Stimulated activated CD4-positive, alpha-beta T cell treated with anti-CD3 and anti-CD28 coated beads, Interleukin-4, amount 100 ng/mL, for 4 hours (primary cell): Measurements from ENCODE around the gene SFT2D1.

Experiments
- DNase-seq, 2 experiments: peaks; one replicate each; pipeline ENCODE4 v3.0.0-alpha.2; 2020

SFT2D1 gene

GRCh38 chr6:166333172-166333995 is 9.0 kb downstream of the SFT2D1 start:
- DNase-seq: no peak

GRCh38 chr6:166331503-166332415 is 10.6 kb downstream of the SFT2D1 start:
- DNase-seq: no peak

DNA sequence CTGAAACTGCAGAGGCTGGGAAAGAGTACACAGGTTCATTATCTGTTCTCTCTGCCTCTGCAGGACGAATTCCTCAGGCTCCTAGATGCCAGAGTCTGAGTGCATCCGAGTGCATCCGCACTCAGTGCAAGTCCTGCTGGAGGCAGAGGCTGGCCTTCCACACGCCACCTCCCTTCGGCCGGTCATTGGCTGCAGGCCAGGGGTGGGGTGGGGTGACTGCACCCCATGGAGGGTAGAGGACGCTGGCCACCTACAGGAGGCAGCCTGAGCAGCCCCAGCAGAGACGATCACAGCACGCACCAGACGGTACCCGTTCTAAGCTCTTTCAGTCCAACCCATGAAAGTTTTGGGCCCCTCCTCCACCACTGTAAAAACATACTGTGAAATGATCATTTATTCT is 11.7 kb downstream of the SFT2D1 start:
- DNase-seq: no peak

DNA sequence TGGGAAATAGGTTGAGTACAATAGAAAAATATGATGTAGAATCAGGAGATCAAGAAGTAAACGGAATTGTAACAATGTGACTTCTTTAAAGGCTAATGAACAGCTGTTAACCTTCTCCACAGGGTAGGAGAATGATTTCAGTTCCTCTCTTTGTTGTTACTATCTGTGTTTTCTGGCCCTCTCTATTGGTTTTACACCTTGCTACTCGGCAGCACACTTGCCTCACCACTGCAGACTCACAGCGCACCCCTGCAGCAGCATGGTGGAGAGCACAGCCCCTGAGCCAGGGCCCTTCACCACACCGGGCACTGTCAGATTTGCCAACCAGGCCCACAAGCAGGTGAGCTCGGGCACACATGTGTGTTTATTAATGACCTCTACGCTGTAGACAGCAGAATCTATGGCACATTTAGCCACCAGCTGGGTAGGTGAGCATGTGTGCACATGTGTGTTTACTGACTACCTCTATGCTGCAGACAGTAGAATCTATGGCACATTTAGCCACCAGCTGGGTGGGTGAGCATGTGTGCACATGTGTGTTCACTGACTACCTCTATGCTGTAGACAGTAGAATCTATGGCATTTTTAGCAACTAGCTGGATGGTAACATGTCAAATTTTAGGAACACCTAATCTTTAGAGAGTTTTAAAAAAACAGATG is 16.8 kb downstream of the SFT2D1 start:
- no peak for DNase-seq

DNA sequence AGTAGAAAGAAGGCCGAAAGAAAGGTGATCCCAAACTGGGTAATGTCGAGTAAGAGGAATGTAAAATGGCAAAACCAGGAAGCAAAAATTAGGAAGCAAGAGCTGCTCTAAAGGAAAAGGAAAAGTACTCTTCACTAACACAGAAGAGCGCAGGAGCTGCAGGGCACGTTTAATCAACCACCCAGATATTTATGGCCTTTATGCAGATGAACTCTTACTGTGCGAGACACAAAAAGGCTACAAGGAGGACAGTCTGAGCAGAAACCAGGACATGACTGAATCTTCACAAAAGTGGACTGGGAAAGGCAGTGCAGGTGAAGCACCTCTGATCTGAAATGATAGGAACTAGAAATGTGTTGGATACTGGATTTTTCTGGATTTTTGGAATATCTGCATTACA is 18.9 kb downstream of the SFT2D1 start:
- no peak for DNase-seq

DNA sequence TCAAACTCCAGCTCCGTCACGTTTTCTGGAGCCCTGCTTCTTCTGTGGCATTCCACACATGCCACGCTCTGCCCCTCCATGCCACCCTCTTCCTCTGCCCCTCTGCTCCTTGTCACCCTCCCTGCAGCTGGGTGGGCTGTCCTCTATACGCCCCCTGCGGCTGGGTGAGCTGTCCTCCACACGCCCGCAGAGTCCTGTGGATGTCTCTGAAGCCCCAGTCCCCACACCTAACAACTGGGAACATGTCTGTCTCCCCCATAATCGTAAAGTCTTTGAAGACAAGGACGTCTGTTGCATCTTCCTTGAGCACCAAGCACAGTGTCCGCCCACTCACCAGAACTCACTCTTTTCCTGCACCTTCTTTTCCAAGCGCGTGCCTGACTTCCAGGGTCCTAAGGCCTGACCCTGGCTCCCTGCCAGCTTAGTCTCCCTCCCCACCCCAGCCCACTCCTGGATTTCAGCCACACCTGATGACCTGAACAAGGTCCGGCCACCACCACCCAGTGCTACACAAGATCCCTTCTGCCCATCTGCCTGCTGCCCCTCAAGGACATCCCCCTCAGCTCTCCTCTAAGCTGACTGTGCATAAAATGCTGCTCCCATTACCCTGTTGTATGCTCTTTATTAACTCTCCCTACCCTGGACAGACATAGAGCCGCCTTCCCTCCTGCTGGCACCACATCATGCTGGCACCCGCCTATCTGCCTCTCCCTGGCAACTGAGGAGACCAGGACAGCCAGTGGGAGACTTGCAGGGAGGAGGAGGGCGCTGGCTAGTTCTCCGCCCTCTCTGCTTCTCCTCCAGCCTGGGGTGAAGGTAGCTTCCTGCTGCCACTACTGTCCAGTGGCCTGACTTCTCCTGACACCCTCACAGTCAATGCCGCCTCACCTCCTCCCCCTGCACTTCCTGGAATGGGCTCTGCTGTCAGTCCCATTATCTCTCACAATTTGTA is 23.4 kb downstream of the SFT2D1 start:
- no peak for DNase-seq

DNA sequence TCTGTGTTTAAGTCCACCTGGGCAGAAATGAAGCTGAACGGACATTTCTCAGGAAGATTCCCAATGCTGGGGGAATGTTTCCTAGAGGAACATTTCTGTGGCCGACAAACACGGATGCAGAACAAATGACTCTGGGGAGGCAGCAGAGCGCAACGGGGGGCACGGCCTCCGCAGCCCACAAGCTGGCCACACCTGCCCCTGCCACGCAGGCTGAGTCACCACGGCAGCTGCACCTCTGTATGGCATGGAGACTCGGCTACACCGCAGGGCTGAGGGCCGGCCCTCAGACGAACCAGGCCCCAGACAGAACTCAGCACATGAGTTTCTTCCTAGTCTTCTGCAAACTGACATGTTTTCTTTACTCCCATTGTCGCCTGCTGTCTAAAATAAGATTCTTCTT is 24.1 kb downstream of the SFT2D1 start:
- DNase-seq: no peak

DNA sequence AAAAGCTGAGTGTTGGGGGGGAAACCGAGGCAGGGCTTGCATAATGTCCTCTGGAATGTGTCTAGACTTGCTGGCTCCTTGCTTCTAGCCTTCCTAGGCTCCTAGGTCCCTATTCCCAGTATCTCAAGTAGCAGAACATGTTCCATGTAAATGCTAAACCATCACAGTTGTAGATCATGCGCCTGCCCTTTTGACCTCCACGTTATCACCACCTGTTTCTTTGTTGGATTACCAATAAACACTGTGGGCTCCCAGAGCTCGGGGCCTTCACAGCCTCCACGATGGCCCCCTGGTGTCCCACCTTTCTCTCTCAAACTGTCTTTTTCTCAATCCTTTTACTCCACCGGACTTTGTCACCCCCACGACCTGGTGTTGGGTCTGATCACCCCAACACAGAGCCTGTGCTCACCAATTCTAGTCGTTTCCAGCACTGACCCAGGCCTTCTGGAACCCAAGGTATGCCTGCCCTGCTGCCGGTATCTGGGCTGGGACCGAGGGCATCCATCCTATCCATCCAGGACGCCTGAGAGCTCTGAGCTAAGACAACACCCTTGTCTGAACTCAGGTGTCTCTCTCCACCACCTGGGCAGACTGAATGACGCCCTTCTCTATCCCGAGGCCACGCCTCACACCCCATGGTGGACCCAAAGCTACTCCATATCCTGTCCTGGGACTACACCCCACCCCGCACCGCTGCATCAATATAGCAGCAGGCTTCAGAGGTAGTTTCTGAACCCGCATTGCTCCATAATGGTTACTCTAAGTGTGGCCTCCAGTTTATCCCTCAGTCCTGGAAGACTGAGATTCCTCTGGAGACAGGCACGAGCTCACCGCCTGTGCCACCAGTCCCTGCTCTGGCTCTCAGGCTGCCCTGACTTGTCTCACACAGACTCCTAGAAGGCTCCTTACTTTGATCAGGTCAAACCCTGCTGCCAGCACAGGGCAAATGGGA is 24.8 kb downstream of the SFT2D1 start:
- DNase-seq: no peak

DNA sequence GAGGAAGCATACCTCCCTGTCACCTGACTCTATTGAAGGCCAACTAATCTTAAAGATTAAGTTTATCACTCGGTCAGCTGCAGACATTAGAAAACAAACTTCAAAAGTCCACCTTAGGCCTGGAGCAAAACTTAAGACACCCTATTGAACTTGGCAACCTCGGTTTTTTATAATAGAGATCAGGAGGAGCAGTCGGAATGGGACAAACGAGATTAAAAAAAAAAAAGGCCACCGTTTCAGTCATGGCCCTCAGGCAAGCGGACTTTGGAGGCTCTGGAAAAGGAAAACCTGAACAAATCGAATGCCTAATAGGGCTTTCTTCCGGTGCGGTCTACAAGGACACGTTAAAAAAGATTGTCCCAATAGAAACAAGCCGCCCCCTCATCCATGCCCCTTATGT is 26.9 kb downstream of the SFT2D1 start:
- no peak for DNase-seq

DNA sequence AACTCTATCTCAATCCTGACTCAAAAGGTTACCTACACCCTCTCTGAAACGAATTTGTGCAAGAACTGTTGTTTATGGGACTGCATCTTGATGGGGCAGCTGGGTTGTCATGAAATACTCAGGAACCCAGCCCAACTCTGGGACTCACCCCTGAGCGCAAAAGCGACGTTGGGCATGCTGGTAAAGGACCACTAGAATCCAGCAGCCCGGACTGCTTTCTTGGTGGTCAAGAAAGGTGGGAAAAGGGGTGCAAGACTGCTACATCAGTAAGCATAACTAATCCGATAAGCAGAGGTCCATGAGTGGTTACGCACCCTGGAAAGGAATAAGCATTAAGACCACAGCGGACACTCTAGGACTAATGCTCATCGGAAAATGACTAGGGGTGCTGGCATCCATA is 27.9 kb downstream of the SFT2D1 start:
- no peak for DNase-seq

GRCh38 chr6:166313255-166314070 is 28.9 kb downstream of the SFT2D1 start:
- DNase-seq: peak in 1 of 2 experiments; percentile 32

GRCh38 chr6:166312832-166313231 is 29.5 kb downstream of the SFT2D1 start:
- DNase-seq: no peak

DNA sequence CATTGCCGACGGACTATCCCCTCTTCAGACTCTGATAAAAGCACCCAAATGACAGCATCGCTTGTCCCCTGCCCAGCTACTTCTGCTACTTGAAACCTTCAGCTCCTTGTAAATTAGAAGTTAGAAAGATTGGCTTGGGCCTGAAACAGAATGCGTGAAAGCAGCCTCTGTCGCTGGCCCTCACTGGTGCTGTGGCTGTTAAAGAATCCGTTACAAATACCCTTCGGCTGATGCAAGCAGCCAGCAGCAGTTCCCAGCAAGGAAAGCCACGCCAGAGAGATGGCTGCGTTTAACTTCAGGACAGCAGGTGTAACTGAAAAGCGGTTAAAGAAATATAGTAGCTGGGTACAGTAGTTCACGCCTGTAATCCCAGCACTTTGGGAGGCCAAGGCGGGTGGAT is 31.7 kb downstream of the SFT2D1 start:
- no peak for DNase-seq

GRCh38 chr6:166309977-166310376 is 32.4 kb downstream of the SFT2D1 start:
- no peak for DNase-seq

DNA sequence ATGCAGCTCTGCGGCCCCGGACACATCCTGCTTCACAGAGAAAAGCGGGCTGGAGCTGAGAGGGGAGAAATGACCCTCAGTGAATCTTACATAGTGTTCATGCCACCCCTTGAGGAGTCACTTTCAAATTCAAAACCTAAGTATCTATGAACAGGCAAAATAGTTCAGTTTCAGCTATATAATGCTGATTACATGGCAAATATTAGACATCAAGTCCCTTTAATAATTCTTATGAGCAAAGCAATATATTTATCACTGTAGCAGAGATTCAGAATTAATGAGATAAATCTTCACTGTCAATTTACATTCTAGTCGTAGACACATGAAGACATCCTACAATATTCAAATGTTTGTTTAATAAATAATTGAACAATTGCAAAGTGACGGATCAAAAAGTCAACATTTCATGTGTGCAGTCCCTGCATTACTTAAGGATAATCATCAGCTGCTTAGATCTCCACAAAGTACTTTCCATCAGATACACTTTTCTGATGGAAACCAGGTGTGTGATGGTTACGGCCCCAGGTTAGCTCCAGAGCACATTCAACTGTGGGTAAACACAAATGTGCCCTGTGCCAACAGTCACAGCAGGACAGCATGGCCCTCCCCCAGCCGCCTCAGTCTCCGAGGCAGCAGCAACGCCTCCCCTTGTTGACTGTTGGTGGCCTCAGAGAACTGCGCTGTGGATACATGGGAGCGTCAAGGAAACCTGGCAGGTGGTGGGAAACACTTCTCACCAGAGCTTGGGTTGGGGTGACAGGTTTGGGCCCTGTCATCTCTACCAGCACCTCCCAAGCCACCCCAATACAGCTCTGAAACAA is 33.4 kb downstream of the SFT2D1 start:
- no peak for DNase-seq

DNA sequence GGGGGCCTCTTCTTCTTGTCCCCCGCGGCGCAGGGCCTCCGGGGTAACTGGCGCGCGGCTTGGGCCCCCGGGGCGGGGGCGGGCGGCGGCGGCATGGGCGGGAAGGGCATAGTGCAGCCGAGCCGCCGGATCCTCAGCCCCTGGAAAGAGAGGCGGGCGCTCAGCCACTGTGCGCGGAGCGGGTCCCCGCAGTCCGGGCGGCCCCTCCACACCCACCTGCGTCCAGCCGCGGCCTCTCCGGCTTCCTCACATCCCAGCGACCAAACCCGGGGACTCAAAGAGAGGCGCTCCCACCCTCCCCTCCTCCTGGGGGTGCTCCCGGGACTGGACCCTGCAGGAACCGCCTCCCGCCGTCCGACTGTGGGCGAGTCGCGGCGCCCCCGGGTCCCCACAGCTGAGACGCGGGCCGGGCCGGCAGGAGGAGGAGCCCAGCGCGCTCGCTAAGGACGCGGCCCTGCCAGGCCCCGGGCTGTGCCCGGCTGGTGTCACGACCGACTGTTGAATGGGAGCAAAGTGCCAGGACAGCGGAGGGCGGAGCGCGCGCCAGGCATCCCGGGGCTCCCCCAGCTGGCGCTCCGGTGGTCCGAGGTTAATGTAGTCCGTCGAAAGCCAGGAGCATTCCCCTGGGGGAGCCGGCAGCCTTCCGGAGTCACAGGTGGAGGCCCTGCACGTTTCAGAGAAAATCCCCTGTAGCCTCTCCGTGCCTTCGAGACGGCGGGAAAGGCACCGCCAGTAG is 34.1 kb downstream of the SFT2D1 start, which contains the start of gene PRR18:
TSS of gene PRR18 (minus strand) at position 360 of the 736 bp plus-strand sequence. CDS start at position 110, 250 bp downstream.
- DNase-seq: no peak

DNA sequence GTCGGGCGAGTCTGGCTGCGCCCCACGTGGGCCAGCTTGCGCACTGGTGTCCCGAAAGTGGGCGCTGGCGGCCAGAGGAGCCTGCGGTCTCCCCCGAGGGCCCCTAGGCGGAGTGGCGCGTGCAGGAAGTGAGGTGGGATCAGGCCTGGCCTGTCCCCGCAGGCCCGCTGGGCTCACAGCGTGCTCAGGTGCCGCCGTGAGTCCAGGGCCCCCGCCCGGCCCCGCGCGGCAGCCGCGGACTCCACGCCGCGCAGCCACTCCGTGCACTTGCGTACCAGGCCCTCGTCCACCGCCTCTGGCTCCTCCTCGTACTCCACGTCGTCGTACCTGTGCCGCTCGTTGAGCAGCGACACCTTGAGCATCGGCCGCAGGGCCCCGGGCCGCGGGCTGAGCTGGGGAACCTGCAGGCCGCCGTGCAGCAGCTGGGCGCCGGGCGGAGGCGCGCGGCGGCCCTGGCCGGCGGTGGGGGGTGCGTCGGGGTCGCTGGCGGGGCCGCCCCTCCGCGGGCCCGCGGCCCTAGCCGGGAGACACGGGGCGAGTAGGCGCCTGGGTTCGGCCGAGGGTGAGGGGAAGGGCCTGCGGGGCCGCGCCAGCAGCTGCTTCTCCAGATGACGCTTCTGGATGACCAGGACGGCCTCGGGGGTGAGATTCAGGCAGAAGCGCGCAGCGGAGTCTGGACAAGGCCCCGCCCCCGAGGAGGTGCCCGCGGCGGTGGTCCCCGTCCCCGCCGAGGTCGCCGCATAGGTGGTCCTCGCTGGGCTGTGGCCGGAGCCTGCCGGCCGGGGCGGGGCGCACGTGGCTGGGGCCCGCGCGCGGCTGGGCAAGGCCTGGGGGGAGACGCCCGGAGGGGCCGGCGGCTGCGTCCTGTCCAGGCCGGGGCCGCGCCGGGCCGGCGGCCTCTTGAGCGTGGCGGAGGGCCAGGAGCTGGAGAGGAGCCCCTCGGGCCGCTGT is 35.0 kb downstream of the SFT2D1 start:
- DNase-seq: no peak
